ENCODE data around the gene FNDC3B.

FNDC3B gene

DNA sequence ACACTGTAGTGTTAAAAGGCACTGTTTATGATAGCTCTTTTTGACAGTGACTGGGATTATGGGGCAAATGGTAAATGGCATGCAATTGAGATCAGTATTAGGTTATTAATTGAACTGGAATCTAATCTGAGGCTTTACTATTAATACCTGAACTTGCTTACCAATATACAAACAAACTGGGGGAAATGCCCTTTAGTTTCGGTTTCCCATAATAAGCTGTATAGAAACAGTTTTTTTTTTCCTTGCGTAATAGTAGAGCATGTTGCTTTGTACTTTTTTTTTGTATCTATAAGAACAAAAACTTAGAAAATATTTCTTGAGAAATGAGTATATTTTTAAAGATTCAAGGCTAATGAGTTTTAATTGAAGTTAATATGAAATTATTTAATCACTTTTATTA is 95.0 kb downstream of the FNDC3B start:
- TF ChIP-seq, protein P1, sequence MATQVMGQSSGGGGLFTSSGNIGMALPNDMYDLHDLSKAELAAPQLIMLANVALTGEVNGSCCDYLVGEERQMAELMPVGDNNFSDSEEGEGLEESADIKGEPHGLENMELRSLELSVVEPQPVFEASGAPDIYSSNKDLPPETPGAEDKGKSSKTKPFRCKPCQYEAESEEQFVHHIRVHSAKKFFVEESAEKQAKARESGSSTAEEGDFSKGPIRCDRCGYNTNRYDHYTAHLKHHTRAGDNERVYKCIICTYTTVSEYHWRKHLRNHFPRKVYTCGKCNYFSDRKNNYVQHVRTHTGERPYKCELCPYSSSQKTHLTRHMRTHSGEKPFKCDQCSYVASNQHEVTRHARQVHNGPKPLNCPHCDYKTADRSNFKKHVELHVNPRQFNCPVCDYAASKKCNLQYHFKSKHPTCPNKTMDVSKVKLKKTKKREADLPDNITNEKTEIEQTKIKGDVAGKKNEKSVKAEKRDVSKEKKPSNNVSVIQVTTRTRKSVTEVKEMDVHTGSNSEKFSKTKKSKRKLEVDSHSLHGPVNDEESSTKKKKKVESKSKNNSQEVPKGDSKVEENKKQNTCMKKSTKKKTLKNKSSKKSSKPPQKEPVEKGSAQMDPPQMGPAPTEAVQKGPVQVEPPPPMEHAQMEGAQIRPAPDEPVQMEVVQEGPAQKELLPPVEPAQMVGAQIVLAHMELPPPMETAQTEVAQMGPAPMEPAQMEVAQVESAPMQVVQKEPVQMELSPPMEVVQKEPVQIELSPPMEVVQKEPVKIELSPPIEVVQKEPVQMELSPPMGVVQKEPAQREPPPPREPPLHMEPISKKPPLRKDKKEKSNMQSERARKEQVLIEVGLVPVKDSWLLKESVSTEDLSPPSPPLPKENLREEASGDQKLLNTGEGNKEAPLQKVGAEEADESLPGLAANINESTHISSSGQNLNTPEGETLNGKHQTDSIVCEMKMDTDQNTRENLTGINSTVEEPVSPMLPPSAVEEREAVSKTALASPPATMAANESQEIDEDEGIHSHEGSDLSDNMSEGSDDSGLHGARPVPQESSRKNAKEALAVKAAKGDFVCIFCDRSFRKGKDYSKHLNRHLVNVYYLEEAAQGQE (IDR thresholded peaks at IDR 0.05; ENCODE audit: insufficient read depth in 1 of 2, low read depth in 2 of 2, low read length in 2 of 2), result no peak
- TF ChIP-seq POLR2AphosphoS5 (IDR thresholded peaks at IDR 0.05; ENCODE audit: low read depth, low read length), result no peak
- no peak for TF ChIP-seq SIN3A (IDR thresholded peaks at IDR 0.05; ENCODE audit: borderline replicate concordance, insufficient read depth, low read length)
- no peak for TF ChIP-seq TAF1 (IDR thresholded peaks at IDR 0.05; ENCODE audit: borderline replicate concordance, insufficient read depth, low read length)

DNA sequence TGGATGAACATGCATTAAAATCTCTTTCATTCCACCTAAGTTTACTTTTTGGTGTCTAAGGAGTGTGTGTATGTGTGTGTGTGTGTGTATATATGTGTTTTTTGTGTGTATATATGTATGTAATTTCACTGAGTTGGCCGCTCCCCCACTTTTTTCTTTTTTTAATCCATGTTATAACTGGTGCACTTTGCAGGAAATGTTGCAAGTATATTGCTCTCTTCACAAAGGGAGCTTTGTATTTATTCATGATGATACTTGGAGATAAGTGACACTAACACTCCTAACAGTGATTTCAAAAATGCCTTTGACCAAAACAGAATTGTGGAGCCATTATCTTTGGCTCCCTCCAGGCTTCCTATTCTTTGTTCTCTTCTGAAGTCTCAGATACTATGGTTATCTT is 95.8 kb downstream of the FNDC3B start:
- no peak for TF ChIP-seq POLR2AphosphoS5 (IDR thresholded peaks at IDR 0.05; ENCODE audit: low read depth, low read length)
- no peak for TF ChIP-seq SIN3A (IDR thresholded peaks at IDR 0.05; ENCODE audit: borderline replicate concordance, insufficient read depth, low read length)
- no peak for TF ChIP-seq TAF1 (IDR thresholded peaks at IDR 0.05; ENCODE audit: borderline replicate concordance, insufficient read depth, low read length)
- TF ChIP-seq, protein P1 (IDR thresholded peaks at IDR 0.05; ENCODE audit: insufficient read depth in 1 of 2, low read depth in 2 of 2, low read length in 2 of 2), result no peak
- TF ChIP-seq FOXP2 (optimal IDR thresholded peaks at IDR 0.05; ENCODE audit: borderline replicate concordance, extremely low read depth, extremely low read length, insufficient read depth), result no peak

DNA sequence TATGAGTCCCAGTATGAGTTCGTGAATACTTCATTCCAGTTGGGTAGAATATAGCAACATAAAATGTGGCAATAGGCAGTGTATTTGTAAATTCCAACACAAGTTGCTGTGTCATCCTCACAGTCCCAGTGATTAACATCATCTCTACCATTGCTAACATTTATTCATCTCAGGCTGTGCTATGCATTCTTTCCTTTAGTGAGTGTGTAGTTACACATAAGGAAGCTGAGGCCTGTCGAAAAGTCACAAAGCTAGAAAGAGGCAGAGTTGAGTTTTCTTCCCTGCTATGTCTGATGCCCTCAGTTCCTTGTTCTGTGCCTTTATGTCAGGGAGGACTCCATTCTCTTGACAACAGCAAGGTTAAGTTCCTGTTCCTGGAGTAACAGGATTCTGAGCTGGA is 96.4 kb downstream of the FNDC3B start:
- TF ChIP-seq FOXP2 (optimal IDR thresholded peaks at IDR 0.05; ENCODE audit: borderline replicate concordance, extremely low read depth, extremely low read length, insufficient read depth) (no peak), TAF1 (IDR thresholded peaks at IDR 0.05; ENCODE audit: borderline replicate concordance, insufficient read depth, low read length) (no peak), SIN3A (IDR thresholded peaks at IDR 0.05; ENCODE audit: borderline replicate concordance, insufficient read depth, low read length) (no peak), POLR2AphosphoS5 (IDR thresholded peaks at IDR 0.05; ENCODE audit: low read depth, low read length) (no peak)
- TF ChIP-seq, protein P1 (IDR thresholded peaks at IDR 0.05; ENCODE audit: insufficient read depth in 1 of 2, low read depth in 2 of 2, low read length in 2 of 2), result no peak

DNA sequence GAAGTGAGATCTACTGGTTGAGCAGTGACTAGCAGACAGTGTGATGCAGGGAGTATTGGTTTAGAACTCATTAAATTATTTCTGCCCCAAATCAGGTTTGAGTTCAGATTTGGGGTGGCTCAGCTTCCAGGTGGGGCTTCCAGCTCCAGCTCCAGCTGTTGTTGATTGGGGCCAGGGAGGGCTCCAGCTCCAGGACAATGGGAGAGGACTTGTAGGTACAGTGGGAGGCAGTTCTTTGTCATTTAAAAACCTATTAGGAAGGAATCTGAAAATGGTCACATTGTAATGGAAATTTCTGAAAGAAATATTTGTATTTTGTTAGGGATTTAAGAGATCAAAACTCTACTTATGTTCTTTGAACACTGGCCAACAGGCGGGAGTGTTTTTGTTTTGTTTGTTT is 97.0 kb downstream of the FNDC3B start:
- TF ChIP-seq FOXP2 (optimal IDR thresholded peaks at IDR 0.05; ENCODE audit: borderline replicate concordance, extremely low read depth, extremely low read length, insufficient read depth) (no peak), SIN3A (IDR thresholded peaks at IDR 0.05; ENCODE audit: borderline replicate concordance, insufficient read depth, low read length) (no peak), POLR2AphosphoS5 (IDR thresholded peaks at IDR 0.05; ENCODE audit: low read depth, low read length) (no peak), TAF1 (IDR thresholded peaks at IDR 0.05; ENCODE audit: borderline replicate concordance, insufficient read depth, low read length) (no peak)
- TF ChIP-seq, protein P1 (IDR thresholded peaks at IDR 0.05; ENCODE audit: insufficient read depth in 1 of 2, low read depth in 2 of 2, low read length in 2 of 2), result no peak

Data from PFSK-1 (cell line).